HuH-7 (cell line): ENCODE results near the gene SLC17A3.

Source experiments
- DNase-seq: peaks from one replicate; pipeline ENCODE4 v3.0.0; 2011; ENCODE audit warnings: low spot score

The SLC17A3 gene

GRCh38 chr6:25874118-25874517 is at the start of gene SLC17A3:
Gene SLC17A3, minus strand, starts transcription at chr6:25874243. Its CDS starts 5,856 bp downstream, at chr6:25868387.
- DNase-seq: no peak

- no peak for DNase-seq
Observed at GRCh38 chr6:25922301-25922700, 48.3 kb upstream of the SLC17A3 start.

- DNase-seq: no peak
Observed at GRCh38 chr6:25921525-25922203, 47.6 kb upstream of the SLC17A3 start.

GRCh38 chr6:25919657-25920056 is 45.6 kb upstream of the SLC17A3 start:
- DNase-seq: no peak

GRCh38 chr6:25918083-25918683 is 44.1 kb upstream of the SLC17A3 start:
- no peak for DNase-seq

GRCh38 chr6:25916789-25917490 is 42.9 kb upstream of the SLC17A3 start:
- no peak for DNase-seq

- DNase-seq: no peak
Observed at GRCh38 chr6:25916330-25916729, 42.3 kb upstream of the SLC17A3 start.

- peak; percentile 30 for DNase-seq
Observed at GRCh38 chr6:25913741-25914140, 39.7 kb upstream of the SLC17A3 start.

GRCh38 chr6:25911351-25911750 is 37.3 kb upstream of the SLC17A3 start:
- DNase-seq: no peak

GRCh38 chr6:25907475-25908014 is 33.5 kb upstream of the SLC17A3 start:
- no peak for DNase-seq

GRCh38 chr6:25903467-25904099 is 29.5 kb upstream of the SLC17A3 start:
- no peak for DNase-seq

GRCh38 chr6:25902071-25902470 is 28.0 kb upstream of the SLC17A3 start:
- no peak for DNase-seq

GRCh38 chr6:25900843-25901242 is 26.8 kb upstream of the SLC17A3 start:
- DNase-seq: no peak

GRCh38 chr6:25899580-25900408 is 25.8 kb upstream of the SLC17A3 start:
- DNase-seq: no peak

GRCh38 chr6:25899123-25899522 is 25.1 kb upstream of the SLC17A3 start:
- no peak for DNase-seq

- DNase-seq: no peak
Observed at GRCh38 chr6:25898289-25898977, 24.4 kb upstream of the SLC17A3 start.

GRCh38 chr6:25896252-25896651 is 22.2 kb upstream of the SLC17A3 start:
- no peak for DNase-seq

- DNase-seq: no peak
Observed at GRCh38 chr6:25895771-25896170, 21.7 kb upstream of the SLC17A3 start.

GRCh38 chr6:25893778-25894177 is 19.7 kb upstream of the SLC17A3 start:
- no peak for DNase-seq

- no peak for DNase-seq
Observed at GRCh38 chr6:25892877-25893276, 18.8 kb upstream of the SLC17A3 start.
